HG02870 (cell line): Measurements from ENCODE around the gene SLC22A31.
"Not testable (repeated sequence)": the region's sequence is repeated elsewhere in the genome, so short reads cannot be mapped to it uniquely, and the experiment has no call there.

ENCODE experiments used
- ATAC-seq: cut with Tn5 transposase; IDR thresholded peaks from one replicate; pipeline ENCODE4 v1.9.1; 2021; ENCODE audit warnings: mild to moderate bottlenecking, moderate library complexity; ENCODE audit not compliant: unreplicated experiment

The SLC22A31 gene

GRCh38 chr16:89200124-89200849 is at the start of gene SLC22A31:
SLC22A31 (minus strand) TSS chr16:89200537; CDS start chr16:89200501, 36 bp downstream.
- no peak for ATAC-seq

- no peak for ATAC-seq
These were observed 48.1 kb upstream of the SLC22A31 start for GRCh38 chr16:89248196-89248982.

GRCh38 chr16:89247734-89248075 is 47.4 kb upstream of the SLC22A31 start:
- ATAC-seq: not testable (repeated sequence)

DNA sequence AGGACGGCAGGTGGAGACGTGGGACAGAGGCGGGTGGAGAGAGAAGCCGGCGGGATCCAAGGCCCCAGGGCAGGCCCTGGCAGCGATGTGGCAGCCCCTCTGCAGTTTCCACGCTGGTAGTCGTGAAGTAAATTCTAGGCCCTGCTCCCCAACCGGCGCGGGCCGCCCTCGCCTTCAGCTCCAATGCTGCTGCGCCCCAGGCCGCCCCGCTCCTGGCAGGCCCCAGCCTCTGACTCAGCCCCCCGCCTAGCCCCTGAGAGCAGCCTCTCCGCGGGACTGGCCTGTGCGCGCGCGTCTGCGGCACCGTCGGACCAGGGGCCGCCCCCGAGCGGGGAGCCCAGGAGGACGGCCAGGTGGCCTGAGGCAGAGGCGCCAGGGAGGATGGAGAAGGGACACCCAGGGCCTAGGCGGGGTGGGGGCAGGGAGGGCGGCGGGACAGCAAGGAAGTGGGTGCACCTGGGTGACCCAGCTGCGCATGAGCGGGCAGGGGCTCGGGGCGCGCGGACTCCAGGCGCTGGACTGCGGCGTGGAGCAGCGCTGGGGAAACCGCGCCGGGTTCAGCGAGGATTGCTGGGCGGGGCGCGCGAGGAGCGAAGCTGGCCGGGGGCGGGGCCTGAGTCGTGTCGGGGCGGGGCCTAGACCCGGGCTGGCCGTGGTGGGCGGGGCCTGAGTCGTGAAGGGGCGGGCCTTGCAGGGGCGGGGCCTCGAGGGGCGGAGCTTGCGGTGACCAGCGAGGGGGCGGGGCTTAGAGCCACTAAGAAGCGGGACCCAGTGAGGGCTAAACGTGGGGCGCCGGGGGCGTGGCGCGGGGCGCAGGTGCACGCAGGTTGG is 46.8 kb upstream of the SLC22A31 start:
- no peak for ATAC-seq

DNA sequence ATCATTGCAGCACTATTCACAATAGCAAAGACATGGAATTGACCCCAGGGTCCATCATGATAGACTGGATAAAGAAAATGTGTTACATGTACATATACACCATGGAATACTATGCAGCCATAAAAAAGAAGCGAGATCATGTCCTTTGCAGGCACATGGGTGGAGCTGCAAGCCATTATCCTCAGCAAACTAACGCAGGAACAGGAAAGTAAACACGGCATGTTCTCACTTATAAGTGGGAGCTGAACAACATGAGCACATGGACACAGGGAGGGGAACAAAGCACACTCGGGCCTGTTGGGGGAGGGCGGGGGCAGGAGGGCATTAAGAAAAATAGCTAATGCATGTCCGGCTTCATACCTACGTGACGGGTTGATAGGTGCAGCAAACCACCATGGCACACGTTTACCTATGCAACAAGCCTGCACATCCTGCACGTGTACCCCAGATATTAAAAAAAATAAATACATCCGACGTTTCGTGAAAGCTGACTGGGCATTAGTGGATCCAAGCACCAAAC is 46.1 kb upstream of the SLC22A31 start:
- no peak for ATAC-seq

DNA sequence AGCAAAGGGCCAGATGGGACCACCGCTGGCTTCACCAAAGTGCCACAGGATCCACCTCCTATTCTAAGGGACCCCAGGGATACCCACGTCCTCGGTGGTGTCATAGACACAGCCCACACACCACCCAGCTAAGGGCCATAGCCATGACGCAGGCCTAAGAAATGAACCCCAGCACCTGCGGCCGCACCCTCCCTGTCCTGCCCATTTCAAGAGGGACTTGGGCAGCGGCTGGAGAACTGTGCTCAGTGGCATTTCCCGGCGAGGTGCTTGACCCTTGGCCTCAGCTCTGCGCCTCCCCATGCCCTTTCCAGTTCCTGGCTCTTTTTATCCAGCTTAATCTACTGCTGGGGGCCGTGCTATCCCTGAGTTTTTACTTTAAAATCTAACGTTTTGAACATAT is 44.4 kb upstream of the SLC22A31 start:
- no peak for ATAC-seq

- ATAC-seq: not testable (repeated sequence)
These were observed 43.9 kb upstream of the SLC22A31 start for GRCh38 chr16:89244264-89244663.

- ATAC-seq: no peak
These were observed 43.3 kb upstream of the SLC22A31 start for GRCh38 chr16:89243664-89244063.

GRCh38 chr16:89242795-89243200 is 42.5 kb upstream of the SLC22A31 start:
- no peak for ATAC-seq

DNA sequence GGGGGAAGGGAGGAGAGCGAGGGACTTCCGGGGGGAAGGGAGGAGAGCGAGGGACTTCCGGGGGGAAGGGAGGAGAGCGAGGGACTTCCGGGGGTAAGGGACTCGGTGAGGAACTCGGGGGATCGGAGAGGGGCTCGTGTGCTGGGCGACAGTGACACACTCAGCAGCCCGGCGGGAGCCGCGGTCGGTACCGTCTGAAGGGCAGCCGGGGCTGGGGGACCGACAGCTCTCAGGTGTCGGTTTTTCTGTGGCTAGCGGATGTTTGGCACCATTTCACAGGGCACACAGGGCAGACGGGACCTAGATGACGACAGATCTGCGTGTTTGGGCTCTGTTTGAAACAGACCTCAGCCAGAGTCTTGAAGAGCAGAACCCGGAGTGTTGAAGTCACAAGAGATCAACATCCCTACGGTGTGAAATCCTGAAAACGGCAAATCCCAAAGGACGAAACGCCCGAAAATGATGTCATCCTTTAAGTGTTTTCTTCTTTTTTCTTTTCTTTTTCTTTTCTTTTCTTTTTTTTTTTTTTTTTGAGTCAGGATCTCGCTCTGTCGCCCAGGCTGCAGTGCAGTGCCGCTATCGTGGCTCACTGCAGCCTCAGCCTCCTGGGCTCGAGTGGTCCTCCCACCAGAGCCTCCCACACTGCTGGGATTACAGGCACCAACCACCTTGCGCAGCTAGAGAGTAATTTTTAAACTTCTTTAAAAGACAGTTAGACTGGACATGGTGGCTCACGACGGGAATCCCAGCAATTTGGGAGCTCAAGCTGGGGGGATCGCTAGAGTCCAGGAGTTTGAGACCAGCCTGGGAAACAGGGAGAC is 41.1 kb upstream of the SLC22A31 start:
- ATAC-seq: peak; percentile 48

DNA sequence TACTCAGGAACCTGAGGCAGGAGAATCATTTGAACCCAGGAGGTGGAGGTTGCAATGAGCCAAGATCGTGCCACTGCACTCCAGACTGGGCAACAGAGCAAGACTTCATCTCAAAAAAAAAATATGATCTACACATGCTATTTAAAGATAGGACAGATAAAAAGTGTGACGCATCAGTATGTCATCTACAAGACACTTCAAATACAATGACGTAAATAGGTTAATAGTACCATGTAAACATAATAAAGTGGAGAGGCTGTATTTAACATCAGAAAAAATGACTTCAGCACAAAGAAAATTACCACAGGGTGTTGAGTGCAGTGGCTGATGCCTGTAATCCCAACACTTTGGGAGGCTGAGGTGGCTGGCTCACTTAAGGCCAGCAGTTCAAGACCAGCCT is 37.4 kb upstream of the SLC22A31 start:
- no peak for ATAC-seq

GRCh38 chr16:89233678-89234490 is 33.5 kb upstream of the SLC22A31 start:
- ATAC-seq: no peak

DNA sequence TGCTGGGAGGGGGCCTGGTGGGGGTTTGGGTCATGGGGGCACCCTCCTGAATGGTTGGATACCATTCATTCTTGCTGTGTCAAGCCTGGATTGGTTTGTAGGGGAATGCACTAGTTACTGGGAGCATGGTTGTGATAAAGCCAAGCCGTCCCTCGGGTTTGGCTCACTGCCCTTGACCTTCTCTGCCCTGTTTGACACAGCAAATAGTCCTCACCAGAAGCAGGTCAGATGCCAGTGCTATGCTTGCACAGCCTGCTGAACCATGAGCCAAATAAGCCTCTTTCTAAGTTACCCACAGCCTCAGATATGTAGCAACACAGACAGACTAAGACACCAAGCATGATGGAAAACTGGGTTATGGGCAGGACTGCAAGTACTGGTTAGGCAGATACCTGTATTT is 31.8 kb upstream of the SLC22A31 start:
- ATAC-seq: no peak

DNA sequence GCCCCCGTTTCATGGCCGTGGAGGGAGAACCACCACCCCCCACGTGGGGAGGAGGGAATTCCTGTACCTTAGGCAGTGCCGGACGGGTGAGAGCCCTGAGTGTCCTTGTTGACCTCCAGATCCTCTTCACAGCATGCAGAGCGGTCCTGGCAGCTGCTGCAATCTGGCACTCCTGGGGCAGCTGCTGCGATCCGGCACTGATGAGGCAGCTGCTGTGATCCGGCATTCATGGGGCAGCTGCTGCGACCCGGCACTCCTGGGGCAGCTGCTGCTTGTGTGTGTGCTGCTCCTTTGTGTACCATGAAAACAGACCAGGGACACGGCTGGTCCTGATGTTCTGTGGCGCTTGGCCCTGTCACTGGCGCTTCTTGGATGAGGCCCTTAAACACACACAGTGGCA is 29.9 kb upstream of the SLC22A31 start:
- no peak for ATAC-seq

DNA sequence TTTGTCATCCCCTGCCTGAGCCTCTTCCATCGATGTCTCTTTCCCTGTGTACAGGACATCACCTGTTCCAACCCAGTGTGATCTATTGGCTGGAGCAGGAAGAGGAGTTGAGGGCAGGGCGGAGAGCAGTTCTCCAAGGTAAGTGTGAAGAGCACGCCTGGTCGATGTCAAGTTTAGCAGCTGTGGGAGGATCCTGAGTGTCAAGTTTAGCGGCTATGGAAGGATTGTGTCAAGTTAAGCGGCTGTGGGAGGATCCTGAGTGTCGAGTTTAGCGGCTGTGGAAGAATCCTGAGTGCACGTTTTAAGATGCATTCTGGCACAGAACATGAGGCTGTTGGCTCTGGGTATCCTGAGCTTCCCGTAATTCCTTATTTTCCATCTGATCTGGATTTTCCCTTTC is 24.3 kb upstream of the SLC22A31 start:
- no peak for ATAC-seq

DNA sequence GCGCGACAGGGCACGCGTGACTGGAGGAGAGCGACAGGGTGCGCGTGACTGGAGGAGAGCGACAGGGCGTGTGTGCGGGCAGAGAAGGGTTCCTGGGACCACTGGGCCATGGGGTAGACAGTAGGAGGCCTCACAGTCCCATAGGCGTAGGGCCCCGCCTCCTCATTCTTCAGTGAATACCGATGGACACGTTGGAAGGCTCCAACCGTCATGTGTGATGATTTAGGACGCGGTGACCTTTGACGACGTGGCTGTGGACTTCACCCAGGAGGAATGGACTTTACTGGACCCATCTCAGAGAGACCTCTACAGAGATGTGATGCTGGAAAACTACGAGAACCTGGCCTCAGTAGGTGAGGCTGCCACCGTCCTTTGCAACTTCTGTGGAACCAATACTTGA is 22.6 kb upstream of the SLC22A31 start:
- no peak for ATAC-seq

DNA sequence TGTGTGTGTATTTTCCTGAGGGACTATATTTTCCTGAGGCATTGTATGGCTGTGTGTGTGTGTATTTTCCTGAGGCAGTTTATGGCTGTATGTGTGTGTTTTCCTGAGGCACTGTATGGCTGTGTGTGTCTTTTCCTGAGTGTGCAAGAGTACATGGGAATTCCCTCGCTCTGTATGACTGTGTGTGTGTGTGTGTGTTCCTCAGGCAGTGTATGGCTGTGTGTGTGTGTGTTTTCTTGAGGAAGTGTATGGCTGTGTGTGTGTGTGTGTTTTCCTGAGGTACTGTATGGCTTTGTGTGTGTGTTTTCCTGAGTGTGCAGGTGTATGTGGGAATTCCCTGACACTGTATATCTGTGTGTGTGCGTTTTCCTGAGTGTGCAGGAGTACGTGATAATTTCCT is 21.3 kb upstream of the SLC22A31 start:
- ATAC-seq: no peak

- no peak for ATAC-seq
These were observed 19.0 kb upstream of the SLC22A31 start for GRCh38 chr16:89219365-89219764.

DNA sequence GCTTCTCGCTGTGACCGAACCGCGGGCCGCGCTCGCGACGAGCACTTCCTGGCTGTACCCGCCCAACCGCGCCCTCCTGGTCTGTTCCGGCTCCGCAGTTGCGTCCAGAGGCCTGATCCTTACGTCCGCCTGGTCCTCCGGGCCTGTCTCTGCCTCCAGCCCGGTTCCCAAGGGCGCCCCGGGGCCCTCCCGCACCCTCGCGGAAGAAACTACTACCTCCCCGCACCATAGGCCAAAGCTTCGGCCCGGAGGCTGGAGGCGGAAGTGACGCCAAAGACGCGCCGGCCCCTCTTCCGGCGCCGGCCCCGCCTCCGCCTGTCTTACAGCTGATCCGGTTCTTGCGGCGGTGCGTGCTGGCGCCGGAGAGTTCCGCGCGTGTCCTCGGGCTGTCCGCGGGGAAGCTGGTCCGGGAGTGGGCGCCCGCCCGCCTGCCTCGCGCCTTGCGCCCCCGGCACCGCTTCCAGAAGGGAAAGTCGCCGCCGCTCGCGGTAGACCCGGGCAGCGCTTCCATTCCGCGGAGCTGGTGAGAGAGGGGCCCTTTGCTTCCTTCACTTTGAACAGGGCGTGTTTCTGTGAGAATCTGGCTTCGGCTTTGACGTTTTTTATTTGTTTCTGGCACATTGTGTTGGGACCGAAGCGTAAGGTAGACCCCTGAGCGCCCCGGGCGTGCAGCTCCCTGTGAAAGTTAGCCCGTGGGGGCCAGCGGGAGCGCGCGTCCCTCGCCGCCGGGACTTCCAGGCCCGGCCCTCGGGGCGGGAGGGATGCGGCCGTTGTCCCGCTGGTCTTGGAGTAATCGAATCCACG is 17.3 kb upstream of the SLC22A31 start, which contains the start of gene ZNF778:
Gene ZNF778, plus strand, starts transcription at position 316 of the 804 bp plus-strand sequence. CDS start 3,425 bp downstream, outside the sequence.
- peak; percentile 81 for ATAC-seq
